ENCODE results near the gene MRPS21. TPM values are rescaled to one million over a fixed set of nuclear protein-coding genes. Genes with fewer than 3 reads are reported as not detected.
A peak's percentile ranks its signal among the peaks of the same experiment; 100 is the strongest.

Gene MRPS21
- polyA plus RNA-seq, 1 experiment = 30.5 TPM

DNA sequence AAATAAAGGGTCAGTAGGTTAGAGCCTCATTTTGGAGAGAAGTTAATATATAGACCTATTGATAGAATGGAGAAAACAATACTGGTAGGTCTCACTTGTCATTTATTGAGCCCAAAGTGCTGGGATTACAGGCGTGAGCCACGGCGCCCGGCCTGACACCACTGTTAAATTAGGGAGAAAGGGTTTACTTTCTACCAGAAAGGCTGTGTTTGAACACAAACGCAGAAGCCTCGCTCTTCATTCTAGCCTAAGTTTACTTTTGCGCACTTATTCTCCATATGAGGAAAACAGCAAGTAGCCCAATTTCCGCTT lies 27.0 kb downstream of the MRPS21 start:
- H3K4me3 ChIP-seq (ENCODE audit: low read depth, low read length) = peak overlapping the region; percentile 97
- DNase-seq (ENCODE audit: low read depth) = no peak
- no peaks in the 10 kb centered on the region for H3K27me3 ChIP-seq (ENCODE audit: control insufficient read depth, insufficient read depth, low read length)
- CTCF ChIA-PET = no interaction called here
- peaks cover 3% of the 10 kb centered on the region for H3K36me3 ChIP-seq (ENCODE audit: control insufficient read depth, insufficient read depth, low read length)
- TF ChIP-seq, protein P1, sequence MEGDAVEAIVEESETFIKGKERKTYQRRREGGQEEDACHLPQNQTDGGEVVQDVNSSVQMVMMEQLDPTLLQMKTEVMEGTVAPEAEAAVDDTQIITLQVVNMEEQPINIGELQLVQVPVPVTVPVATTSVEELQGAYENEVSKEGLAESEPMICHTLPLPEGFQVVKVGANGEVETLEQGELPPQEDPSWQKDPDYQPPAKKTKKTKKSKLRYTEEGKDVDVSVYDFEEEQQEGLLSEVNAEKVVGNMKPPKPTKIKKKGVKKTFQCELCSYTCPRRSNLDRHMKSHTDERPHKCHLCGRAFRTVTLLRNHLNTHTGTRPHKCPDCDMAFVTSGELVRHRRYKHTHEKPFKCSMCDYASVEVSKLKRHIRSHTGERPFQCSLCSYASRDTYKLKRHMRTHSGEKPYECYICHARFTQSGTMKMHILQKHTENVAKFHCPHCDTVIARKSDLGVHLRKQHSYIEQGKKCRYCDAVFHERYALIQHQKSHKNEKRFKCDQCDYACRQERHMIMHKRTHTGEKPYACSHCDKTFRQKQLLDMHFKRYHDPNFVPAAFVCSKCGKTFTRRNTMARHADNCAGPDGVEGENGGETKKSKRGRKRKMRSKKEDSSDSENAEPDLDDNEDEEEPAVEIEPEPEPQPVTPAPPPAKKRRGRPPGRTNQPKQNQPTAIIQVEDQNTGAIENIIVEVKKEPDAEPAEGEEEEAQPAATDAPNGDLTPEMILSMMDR (IDR thresholded peaks at IDR 0.05; ENCODE audit: insufficient read depth, low read depth, low read length) = no peak
- POLR2A ChIA-PET = no interaction called here

GRCh38 chr1:150321826-150322166 lies 28.1 kb downstream of the MRPS21 start:
- DNase-seq (ENCODE audit: low read depth) = no peak
- no peaks in the 10 kb centered on the region for H3K27me3 ChIP-seq (ENCODE audit: control insufficient read depth, insufficient read depth, low read length)
- CTCF ChIA-PET = no interaction called here
- peaks cover 6% of the 10 kb centered on the region for H3K36me3 ChIP-seq (ENCODE audit: control insufficient read depth, insufficient read depth, low read length)
- TF ChIP-seq, protein P1 (IDR thresholded peaks at IDR 0.05; ENCODE audit: insufficient read depth, low read depth, low read length) = no peak
- POLR2A ChIA-PET = no interaction called here
- peak overlapping the region; percentile 97 for H3K4me3 ChIP-seq (ENCODE audit: low read depth, low read length)

- TF ChIP-seq, protein P1 (IDR thresholded peaks at IDR 0.05; ENCODE audit: insufficient read depth, low read depth, low read length) = no peak
- H3K36me3 ChIP-seq (ENCODE audit: control insufficient read depth, insufficient read depth, low read length) = peaks cover 6% of the 10 kb centered on the region
- peak overlapping the region; percentile 97 for H3K4me3 ChIP-seq (ENCODE audit: low read depth, low read length)
- ChIA-PET POLR2A (no interaction called here), CTCF (no interaction called here)
- no peaks in the 10 kb centered on the region for H3K27me3 ChIP-seq (ENCODE audit: control insufficient read depth, insufficient read depth, low read length)
- no peak for DNase-seq (ENCODE audit: low read depth)
Measured at GRCh38 chr1:150322310-150322709, 28.6 kb downstream of the MRPS21 start.

- ChIA-PET CTCF (interaction anchor here (2.0 kb wide), 1 partner anchor 14 kb away, joined by 4 read pairs; no protein-coding TSS in a partner anchor), POLR2A (no interaction called here)
- Histone ChIP-seq H3K36me3 (ENCODE audit: control insufficient read depth, insufficient read depth, low read length) (peaks cover 13% of the 10 kb centered on the region), H3K27me3 (ENCODE audit: control insufficient read depth, insufficient read depth, low read length) (no peaks in the 10 kb centered on the region), H3K4me3 (ENCODE audit: low read depth, low read length) (no peak overlapping the region)
- no peak for DNase-seq (ENCODE audit: low read depth)
- TF ChIP-seq, protein P1 (IDR thresholded peaks at IDR 0.05; ENCODE audit: insufficient read depth, low read depth, low read length) = no peak
Measured at GRCh38 chr1:150332651-150333290, 39.1 kb downstream of the MRPS21 start.

DNA sequence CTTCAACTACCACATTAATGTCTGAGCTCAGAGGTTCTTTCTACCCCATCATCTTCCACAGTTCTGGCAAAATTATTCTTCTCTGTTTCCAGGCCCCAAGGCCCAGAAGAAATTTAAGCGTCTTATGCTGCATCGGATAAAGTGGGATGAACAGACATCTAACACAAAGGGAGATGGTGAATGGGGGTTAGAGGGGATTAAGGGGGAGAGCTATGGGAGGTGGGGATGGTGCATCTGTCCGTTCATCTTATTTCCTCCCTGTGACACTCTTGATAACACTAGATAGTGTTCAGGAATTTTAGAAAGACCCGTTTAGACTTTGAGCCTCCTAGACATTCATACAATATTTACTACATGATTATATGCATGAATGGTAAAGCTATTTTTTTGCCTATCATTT lies 52.7 kb downstream of the MRPS21 start:
- Histone ChIP-seq H3K27me3 (ENCODE audit: control insufficient read depth, insufficient read depth, low read length) (no peaks in the 10 kb centered on the region), H3K4me3 (ENCODE audit: low read depth, low read length) (no peak overlapping the region), H3K36me3 (ENCODE audit: control insufficient read depth, insufficient read depth, low read length) (peaks cover 12% of the 10 kb centered on the region)
- ChIA-PET CTCF (interaction anchor here (1.4 kb wide), 1 partner anchor 13 kb away, joined by 4 read pairs; no protein-coding TSS in a partner anchor), POLR2A (interaction anchor here (0.5 kb wide), 1 partner anchor 36 kb away, joined by 4 read pairs; no protein-coding TSS in a partner anchor)
- DNase-seq (ENCODE audit: low read depth) = no peak
- TF ChIP-seq, protein P1 (IDR thresholded peaks at IDR 0.05; ENCODE audit: insufficient read depth, low read depth, low read length) = no peak

Data from BJ (cell line).